HT-29 (cell line): ENCODE results near the gene ABCB9. TPM values are rescaled to one million over a fixed set of nuclear protein-coding genes. Genes with fewer than 3 reads are reported as not detected.

ENCODE experiments used
- small RNA-seq: library from RNA; depleted of rRNA; stranded (forward); fragments of <200 nt; gene quantifications from one replicate; pipeline ENCODE3, GENCODE V24; 2014
- total RNA-seq: library from RNA; depleted of rRNA; stranded (reverse); fragments of >200 nt; shearing (Covaris generic); gene quantifications from 2 replicates; pipeline ENCODE4 v1.2.3, GENCODE V29; 2014; rRNA removed

ABCB9 gene
- total RNA-seq, 1 experiment from 2014 or later = 7.3 TPM

Small RNAs within 50 kb of the gene (small RNA-seq; reads per million reads assigned to genes)
- gene ARL6IP4 = not detected
- not detected for gene MIR4304

Other genes starting within 250 kb of the ABCB9 start
- gene HCAR3, start 249.7 kb downstream of the ABCB9 start, total RNA-seq = 0.73 and 1.3 TPM in 2 replicates
- gene HCAR1, start 235.6 kb downstream of the ABCB9 start, total RNA-seq = 31.8 and 38.4 TPM in 2 replicates
- 30.8 and 31.4 TPM in 2 replicates for gene DENR, start 213.6 kb downstream of the ABCB9 start, total RNA-seq
- 0.05 TPM in 1 of 2 replicates, not detected in the other for gene CCDC62, start 191.9 kb downstream of the ABCB9 start, total RNA-seq
- gene HIP1R, start 131.0 kb downstream of the ABCB9 start, total RNA-seq = 109 and 131 TPM in 2 replicates
- 103 and 111 TPM in 2 replicates for gene VPS37B, start 70.3 kb downstream of the ABCB9 start, total RNA-seq
- 40.5 and 52.0 TPM in 2 replicates for gene OGFOD2, start 8.8 kb upstream of the ABCB9 start, total RNA-seq
- 184 and 228 TPM in 2 replicates for gene ARL6IP4, start 14.2 kb upstream of the ABCB9 start, total RNA-seq
- 0.99 and 1.6 TPM in 2 replicates for gene PITPNM2, start 184.6 kb upstream of the ABCB9 start, total RNA-seq